ENCODE results near the gene SNN. TPM values are rescaled to one million over a fixed set of nuclear protein-coding genes. Genes with fewer than 3 reads are reported as not detected.

SNN gene
- total RNA-seq, 1 experiment from 2014 or later: 18.8 TPM

DNA sequence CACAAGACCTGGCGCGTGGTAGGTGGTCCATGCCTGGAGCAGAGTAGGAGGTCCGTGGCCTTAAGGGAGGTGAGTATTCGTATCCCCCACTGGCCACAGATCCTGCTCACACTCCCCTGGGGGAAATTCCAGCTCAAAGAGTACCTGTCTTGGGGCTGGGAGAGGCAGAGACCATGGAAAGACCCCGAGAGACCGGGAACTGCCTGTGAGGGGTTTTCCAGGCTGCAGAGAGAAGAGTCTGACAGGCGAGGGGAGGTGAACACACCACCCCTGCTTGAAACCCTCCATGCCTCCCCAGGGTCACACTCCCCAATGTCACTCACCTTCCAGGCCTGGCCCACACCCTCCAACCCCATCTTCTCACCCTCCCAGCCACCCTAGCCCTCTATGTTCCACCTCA lies 12.6 kb upstream of the SNN start:
- no peak for DNase-seq
- Histone ChIP-seq H3K4me3 (no peak overlapping the region), H3K36me3 (no peaks in the 10 kb centered on the region), H3K9me3 (no peaks in the 10 kb centered on the region), H3K27me3 (no peaks in the 10 kb centered on the region)

DNA sequence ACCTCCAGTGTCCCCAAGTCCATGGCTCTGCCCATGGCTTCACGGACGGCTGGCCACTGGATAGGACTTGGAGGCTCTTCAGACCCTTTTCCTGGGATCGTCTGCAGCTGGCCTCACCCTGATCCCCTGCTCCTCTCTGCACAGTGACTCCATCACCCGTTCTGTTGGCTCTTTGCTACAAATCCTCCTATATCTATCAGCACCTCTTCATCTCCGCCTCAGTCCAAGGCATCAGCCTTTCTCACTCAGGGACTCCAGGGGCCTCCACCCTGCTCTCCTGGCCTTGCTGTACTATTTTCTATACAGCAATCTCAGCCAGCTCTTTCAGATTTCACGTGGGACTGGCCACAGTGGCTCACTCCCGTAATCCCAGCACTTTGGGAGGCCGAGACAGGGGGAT lies 10.7 kb upstream of the SNN start:
- Histone ChIP-seq H3K36me3 (no peaks in the 10 kb centered on the region), H3K4me3 (no peak overlapping the region), H3K27me3 (no peaks in the 10 kb centered on the region), H3K9me3 (no peaks in the 10 kb centered on the region)
- no peak for DNase-seq

DNA sequence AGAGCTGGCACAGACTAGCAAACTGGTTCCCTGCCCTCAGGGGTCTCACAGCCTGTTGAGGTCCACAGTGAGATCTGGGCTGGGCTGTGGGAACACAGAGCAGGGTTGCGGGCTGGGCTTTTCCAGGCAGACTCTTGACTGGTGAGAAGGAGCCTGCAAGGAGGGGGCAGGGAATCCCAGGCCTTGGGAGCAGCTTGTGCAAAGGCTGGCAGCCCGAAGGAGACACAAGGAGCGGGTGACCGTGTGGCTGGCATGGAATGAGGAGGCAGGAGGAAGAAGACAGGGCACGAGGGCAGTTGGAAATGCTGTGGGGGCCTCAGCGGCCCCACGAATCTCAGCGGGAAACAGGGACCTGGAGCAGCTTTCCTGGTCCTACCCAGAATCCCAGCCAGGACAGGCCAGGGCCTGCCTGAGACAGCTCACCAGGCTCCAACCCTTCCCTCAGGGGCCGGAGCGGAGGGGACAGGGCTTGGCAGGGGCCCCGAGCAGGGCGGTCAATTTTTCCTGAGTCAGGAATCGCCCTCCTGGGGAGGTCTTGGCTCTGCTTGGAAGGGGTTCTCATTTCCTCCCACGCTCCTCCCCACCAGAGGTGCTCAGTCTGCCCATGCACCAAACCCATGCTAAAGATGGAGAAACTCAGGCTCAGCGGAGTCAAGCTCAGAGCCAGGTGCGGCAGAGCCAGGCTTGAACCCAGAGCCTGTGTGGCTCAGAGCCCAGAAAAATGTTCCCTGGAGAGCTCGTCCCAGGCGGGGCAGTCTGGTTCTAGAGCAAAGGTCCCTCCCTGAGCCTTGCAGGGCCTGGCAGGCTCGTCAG lies 9.2 kb upstream of the SNN start:
- no peak overlapping the region for H3K4me3 ChIP-seq
- peak; percentile 97 for DNase-seq
- H3K9me3 ChIP-seq: no peaks in the 10 kb centered on the region
- H3K36me3 ChIP-seq: no peaks in the 10 kb centered on the region
- no peaks in the 10 kb centered on the region for H3K27me3 ChIP-seq

DNA sequence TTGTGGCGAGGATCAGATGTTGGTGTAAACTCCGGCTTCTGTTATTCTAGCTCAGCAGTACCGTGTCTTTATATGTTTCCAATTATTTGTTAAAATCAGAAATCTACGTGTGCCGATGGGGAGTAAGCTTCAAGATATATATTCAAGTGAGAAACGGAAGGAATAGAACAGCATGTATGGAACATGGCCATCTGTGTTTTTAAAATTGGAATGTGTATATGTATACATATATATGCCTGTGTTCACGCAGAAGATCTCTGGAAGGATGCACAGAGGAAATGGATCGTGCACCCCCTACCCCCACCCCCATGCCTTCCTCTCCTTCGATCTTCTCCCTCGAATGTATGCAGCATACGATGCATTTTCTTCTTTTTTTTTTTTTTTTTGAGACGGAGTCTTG lies 7.7 kb upstream of the SNN start:
- Histone ChIP-seq H3K36me3 (no peaks in the 10 kb centered on the region), H3K27me3 (no peaks in the 10 kb centered on the region), H3K9me3 (no peaks in the 10 kb centered on the region), H3K4me3 (no peak overlapping the region)
- no peak for DNase-seq

DNA sequence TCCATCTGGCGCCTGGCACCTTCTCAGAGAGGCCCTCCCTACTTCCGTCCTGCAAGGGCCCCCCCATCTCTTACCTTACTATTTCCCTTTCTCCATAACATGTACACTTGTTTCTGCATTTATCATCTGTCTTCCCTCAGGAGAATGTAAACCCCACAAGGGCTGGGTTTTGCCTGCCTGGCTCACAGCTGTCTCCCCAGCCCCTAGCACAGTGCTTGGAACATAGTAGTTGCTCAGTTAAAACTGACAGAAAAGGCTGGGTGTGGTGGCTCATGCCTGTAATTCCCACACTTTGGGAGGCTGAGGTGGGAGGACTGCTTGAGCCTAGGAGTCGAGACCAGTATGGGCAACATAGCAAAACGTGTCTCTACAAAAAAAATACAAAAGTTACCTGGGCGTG lies 5.7 kb upstream of the SNN start:
- H3K36me3 ChIP-seq: no peaks in the 10 kb centered on the region

DNA sequence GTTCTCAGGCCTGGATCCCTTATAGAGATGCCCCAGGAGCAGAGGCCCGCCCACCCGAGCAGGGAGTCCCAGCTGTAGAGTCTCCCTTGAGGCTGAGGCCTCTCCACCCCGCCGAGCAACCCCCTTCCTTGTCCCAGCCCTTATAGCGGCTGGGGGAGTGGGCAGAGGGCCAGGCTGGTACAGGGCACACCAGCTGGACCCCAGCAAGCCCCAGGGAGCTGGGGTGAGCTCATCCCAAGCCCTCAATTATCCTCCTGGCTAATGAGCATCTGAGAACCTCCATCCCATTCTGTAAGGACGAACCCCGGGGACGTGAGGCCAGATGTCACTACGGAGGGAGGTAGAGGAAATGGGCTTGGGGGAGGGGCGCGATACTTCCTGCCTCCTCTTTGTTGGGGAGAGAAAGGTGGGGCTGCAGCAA lies 3.2 kb upstream of the SNN start:
- no peaks in the 10 kb centered on the region for H3K36me3 ChIP-seq
- no peak for DNase-seq
- H3K27me3 ChIP-seq: no peaks in the 10 kb centered on the region
- H3K9me3 ChIP-seq: no peaks in the 10 kb centered on the region
- H3K4me3 ChIP-seq: no peak overlapping the region

More for the DNA sequence above, 5.7 kb upstream of the SNN start:
- Histone ChIP-seq H3K4me3 (no peak overlapping the region), H3K9me3 (no peaks in the 10 kb centered on the region), H3K27me3 (no peaks in the 10 kb centered on the region)
- no peak for DNase-seq

DNA sequence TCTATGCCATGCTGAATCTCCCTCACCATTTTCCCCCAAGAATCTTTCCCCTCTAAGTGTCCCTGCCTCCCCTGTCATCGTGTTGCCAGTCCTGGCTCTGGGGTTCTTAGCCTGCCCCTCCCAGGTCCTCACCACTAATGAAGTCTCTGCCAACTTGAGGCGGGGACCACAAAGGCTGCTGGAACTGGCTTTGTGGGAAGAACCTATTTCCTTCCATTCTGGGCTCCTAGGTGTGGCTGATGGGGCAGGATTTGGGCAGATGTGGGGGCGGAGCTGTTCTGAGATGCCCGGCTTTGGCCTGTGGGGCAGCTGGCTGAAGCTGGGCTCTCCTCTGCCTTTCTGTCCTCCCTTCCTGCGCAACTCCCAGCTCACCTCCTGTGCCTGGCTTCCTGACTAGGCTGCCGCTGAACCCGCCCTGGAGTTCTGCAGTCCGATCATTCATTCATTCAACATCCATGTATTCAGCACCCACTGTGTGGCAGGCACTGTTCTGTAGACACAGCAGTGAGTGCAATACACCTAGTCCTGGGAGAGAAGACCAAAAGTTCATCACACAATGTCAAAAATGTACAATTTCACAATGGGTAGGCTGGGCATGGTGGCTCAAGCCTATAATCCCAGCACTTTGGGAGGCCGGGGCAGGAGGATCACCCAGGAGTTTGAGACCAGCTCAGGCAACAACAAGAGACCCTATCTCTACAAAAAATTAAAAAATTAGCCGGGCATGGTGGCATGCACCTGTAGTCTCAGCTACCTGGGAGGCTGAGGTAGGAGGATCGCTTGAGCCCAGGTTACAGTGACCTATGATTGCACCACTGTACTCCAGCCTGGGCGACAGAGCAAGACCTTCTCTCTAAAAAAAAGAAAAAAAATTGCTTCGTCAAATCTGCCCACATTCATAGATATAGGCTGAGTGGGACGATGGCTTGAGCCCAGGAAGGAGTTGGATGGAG lies 1.9 kb upstream of the SNN start:
- Histone ChIP-seq H3K27me3 (no peaks in the 10 kb centered on the region), H3K36me3 (no peaks in the 10 kb centered on the region), H3K9me3 (no peaks in the 10 kb centered on the region), H3K4me3 (no peak overlapping the region)
- DNase-seq: no peak

DNA sequence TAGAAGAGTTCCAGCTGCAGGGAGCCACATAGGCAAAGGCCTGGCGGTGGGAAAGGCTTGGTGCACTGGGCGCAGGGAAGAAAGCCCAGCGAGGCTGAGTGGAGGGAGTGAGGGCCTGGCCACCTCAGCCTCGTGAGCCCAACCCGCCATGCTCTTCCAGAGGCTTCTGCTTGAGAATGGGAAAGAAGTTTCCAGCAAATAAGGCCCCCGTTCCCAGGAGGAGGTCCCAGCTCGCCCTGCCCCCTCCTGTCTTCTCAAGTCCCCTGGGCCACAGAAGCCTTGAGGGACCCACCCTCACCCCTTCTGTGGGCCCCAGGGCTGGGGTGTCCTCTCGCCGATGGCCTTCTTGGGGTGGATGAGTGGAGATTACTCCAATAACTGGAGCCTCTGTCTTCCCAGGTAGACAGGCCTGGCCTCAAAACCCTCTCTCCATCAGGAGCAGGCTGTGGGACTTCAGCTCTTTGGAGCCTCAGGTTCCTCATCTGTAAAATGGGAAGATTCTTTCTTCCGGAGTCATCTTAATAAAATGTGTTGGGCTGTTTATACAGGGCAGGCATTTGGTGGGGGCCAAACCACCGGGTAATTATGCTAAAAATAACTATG lies 933 bp upstream of the SNN start:
- H3K9me3 ChIP-seq: no peaks in the 10 kb centered on the region
- DNase-seq: no peak
- H3K27me3 ChIP-seq: no peaks in the 10 kb centered on the region
- peak overlapping the region; percentile 52 for H3K4me3 ChIP-seq
- no peaks in the 10 kb centered on the region for H3K36me3 ChIP-seq

DNA sequence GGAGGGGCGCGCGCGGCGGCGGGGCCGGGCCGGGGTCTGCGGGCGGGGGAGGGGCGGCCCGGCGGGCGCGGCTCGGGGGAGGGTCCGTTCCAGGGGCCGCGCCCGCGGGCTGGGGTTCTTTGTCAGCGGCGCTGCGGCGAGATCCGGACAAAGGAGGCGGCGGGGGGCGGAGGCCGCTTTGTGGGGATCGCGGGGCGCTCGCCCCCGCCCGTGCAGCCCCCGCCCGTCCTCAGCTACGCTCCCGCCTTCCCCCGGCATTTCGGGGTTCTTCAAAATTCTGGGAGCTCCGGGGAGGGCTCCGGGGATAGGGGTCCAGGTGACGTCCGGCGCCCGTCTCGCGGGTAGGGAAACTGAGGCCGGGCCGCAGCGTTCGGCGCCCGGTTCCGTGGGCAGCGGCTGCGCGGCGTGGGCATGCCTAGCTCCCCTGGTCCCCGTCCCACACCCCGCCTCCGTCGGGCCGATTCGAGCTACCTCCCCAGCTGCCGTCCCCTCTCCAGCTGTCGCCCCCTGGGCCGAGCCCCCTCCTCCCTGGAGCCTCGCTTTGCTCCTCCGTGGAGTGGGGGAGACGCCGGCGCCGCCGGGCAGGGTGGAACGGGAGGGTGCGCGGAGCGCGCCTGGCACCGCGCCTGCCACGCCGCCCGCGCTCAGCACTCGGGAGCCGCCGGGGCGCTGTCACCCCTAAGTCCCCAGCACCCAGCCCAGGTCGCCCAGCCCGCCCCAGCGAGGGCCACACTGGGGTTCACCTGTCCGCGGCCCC lies 546 bp downstream of the SNN start:
- H3K27me3 ChIP-seq: no peaks in the 10 kb centered on the region
- no peak for DNase-seq
- peak overlapping the region; percentile 71 for H3K4me3 ChIP-seq
- H3K36me3 ChIP-seq: no peaks in the 10 kb centered on the region; the same call in 1 of the 2 replicates
- no peaks in the 10 kb centered on the region for H3K9me3 ChIP-seq

DNA sequence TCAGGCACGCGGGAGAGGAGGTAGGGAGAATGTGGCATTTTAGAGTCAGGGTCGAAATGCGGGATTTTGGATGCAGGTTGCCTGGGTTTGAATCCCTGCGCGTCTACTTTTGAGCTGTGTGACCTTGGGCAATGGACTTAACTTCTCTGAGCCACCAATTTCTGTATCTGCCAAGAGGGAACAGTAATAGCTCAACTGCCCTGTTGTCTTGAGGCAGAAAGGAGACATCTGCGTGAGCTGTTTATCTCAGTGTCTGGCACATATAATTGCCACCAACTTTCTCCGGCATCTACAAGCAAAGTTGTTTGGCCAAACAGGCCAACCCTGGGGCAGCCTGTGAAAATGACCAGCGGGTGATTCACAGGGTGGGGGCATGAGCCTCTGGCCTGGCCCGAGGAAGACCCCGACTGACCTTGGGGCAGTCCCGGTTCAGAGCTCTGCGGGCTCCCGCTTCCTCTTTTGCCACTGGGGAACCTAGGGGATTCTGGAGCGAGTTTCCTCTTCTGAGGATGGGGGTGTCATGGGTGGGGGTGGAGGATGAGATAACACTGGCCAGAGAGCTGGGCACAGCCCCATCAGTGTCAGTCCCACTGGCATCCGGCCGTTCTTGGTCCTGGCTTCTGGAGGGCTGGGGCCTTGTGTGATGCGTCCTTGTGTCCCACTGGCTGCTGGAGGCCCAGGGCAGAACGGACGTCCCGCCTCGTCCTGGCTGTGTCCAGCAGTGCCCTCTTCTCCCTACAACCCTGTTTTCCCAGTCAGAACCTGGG lies 1.3 kb downstream of the SNN start:
- no peaks in the 10 kb centered on the region for H3K9me3 ChIP-seq
- H3K4me3 ChIP-seq: peak overlapping the region; percentile 71
- H3K27me3 ChIP-seq: no peaks in the 10 kb centered on the region
- DNase-seq: peak; percentile 41
- H3K36me3 ChIP-seq: no peaks in the 10 kb centered on the region; the same call in 1 of the 2 replicates

DNA sequence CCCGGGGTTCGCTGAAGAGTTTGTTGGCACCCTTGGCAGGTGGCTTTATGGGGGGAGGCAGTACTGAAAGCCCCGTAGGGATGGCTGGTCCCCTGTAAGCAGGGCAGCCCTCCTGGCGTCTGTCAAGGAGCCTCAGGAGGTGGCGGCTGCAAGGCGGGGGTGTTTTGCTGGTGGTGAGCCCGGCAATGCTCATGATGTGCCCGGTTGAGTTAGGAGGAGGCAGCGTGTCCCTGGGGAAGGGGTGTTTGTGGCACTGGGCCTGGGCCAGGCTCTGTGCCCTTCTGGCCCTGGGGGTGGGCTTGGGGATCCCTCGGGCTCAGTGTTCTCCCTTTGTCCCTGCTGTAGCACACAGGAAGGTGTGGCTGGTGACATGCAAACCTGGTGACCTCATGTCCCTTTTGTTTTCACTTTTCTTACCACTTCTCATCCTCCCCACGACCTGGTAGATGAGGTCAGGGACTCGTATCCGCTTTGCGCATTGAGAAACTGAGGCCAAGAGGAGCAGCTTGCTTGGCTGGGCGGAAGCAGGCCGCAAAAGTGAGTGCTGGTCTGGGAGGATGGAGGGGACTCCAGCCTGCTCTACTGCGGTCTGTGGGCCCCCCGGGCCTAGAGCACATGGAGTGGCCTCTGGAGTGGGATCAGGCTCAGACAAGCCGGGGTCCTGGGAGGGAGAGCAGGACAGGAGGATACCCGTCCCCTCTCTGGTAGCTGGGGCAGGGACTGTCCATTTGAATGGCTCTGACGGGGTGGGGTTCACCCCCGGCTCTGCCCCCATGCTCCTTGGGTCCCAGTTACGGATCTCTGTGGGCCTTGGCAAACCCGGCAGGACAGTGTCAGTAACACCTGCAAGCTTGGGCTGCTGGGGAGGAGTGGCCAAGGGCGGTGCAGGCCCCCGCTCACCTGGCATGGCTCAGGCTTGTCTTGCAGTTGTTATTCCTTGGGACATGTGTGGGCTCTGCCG lies 2.2 kb downstream of the SNN start:
- no peak overlapping the region for H3K4me3 ChIP-seq

DNA sequence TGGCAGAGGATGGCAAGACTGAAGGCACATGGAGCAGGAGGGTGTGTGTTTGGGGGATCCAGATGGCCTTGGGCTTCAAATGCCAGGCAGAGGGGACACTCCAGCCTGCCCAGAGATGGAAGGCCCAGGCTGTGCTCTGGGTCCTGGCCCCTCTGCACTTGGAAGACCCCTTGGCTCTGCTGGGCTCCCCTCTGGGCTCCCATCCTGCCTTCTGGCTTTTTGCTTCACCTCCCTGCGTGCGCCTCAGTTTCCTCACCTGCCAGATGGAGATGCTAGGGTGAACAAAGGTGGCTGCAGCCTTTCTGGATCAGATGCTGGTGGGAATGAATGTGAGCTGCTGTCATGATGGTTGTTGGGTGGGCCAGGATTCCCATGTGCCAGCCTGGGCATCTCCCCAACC lies 3.0 kb downstream of the SNN start:
- Histone ChIP-seq H3K9me3 (no peaks in the 10 kb centered on the region), H3K4me3 (no peak overlapping the region), H3K27me3 (no peaks in the 10 kb centered on the region), H3K36me3 (peaks cover 10% of the 10 kb centered on the region)
- DNase-seq: no peak

More for the DNA sequence above, 2.2 kb downstream of the SNN start:
- H3K36me3 ChIP-seq: peaks cover 2% of the 10 kb centered on the region
- no peaks in the 10 kb centered on the region for H3K27me3 ChIP-seq
- no peaks in the 10 kb centered on the region for H3K9me3 ChIP-seq
- no peak for DNase-seq

DNA sequence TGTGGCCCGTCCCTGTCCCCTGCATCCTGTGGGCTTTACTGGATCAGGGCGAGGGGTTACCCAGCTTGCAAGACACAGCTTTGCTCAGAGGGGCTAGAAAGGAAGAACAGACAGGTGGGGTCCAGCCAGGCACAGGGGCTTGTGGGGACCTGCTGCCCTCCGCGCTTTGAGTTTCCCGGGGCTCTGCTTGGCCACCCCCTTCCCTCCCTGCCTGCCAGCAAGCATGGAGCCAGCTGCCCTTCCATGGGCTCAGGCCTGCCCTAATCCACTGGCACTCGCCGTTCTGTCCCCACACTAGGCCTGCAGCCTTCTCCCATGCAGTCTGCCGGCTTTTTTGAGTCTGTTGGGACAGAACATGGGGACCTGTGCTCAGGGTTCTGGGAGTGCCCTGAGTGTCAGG lies 3.4 kb downstream of the SNN start:
- Histone ChIP-seq H3K9me3 (no peaks in the 10 kb centered on the region), H3K4me3 (no peak overlapping the region), H3K36me3 (peaks cover 14% of the 10 kb centered on the region), H3K27me3 (no peaks in the 10 kb centered on the region)
- no peak for DNase-seq

DNA sequence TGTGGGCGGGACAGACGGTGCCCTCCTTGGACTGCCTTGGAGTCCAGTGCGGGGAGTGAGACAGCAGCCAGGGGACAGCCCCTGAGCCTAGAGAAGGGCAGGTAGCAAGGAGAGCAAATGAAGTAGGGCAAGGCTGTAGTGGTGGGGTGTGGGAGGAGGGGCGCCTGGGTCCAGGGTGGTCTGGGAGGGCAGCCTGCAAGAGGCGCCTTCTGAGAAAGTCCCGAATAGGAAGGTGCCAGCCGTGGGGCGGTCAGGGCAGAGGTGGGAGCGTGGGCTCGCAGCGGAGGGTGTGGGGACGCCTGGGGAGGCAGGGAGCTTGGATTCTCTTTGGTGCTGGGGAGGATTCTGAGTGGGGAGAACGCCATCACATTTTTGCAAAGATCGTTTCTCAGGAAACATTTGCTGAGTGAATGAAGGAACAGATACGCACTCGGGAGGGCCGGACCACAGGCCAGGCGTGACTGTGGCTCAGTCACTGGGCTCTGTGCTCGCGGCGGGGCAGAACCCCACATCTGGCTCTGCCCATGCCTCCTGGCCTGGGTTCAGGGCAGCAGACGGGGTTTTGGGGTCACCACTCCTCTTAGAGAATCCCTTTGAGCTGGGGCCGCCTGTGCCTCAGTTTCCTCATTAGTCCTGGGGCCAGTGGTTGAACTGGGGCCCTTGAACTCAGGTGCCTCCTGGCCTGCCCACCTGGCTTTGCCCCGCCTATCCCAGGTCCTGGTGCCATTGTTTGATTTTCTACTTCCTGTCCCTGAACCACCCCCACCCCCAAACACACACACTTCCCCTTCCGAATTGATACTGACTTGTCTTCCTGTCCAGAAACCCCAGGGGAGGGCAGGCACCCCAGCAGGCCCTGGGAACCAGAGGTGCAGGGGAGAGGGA lies 4.2 kb downstream of the SNN start:
- H3K4me3 ChIP-seq: no peak overlapping the region
- no peaks in the 10 kb centered on the region for H3K27me3 ChIP-seq
- DNase-seq: no peak
- H3K36me3 ChIP-seq: peaks cover 22% of the 10 kb centered on the region
- H3K9me3 ChIP-seq: no peaks in the 10 kb centered on the region

Measured in MG63 (cell line).